Mesothelial cell of epicardium (in vitro differentiated cells): ENCODE data around the gene SLC29A1. TPM values are rescaled to one million over a fixed set of nuclear protein-coding genes. Genes with fewer than 3 reads are reported as not detected.

Source experiments
- DNase-seq, 2 experiments: peaks; one replicate each; pipeline ENCODE4 v3.0.0; 2021; ENCODE audit warnings: low spot score in 2 of 2; ENCODE audit not compliant: unreplicated experiment in 2 of 2
- H3K27ac Mint-ChIP-seq: 2 replicates; pipeline ENCODE4 v1.8.0; 2021; ENCODE audit warnings: mixed read lengths
- H3K27me3 Mint-ChIP-seq: 2 replicates; pipeline ENCODE4 v1.8.0; 2021; ENCODE audit warnings: low read depth, mixed read lengths
- H3K36me3 Mint-ChIP-seq: 2 replicates; pipeline ENCODE4 v1.8.0; 2021; ENCODE audit warnings: mixed read lengths
- H3K4me1 Mint-ChIP-seq: 2 replicates; pipeline ENCODE4 v1.8.0; 2021; ENCODE audit warnings: mixed read lengths
- H3K4me3 Mint-ChIP-seq: 2 replicates; pipeline ENCODE4 v1.8.0; 2021; ENCODE audit warnings: mild to moderate bottlenecking, moderate library complexity, mixed read lengths
- H3K9me3 Mint-ChIP-seq: 2 replicates; pipeline ENCODE4 v1.8.0; 2021; ENCODE audit warnings: mixed read lengths
- total RNA-seq: library from RNA; stranded (reverse); gene quantifications from 3 replicates; pipeline ENCODE4 v1.2.1, GENCODE V29; 2021
- TF ChIP-seq, protein P1 (sequence below): fragments of 200-600 bp; sonication (generic); IDR thresholded peaks from one replicate; pipeline ENCODE4 v1.5.0; 2021; ENCODE audit warnings: antibody characterized with exemption; ENCODE audit not compliant: unreplicated experiment

The SLC29A1 gene
- total RNA-seq, 1 donor from 2014 or later, result 13.2 TPM

DNA sequence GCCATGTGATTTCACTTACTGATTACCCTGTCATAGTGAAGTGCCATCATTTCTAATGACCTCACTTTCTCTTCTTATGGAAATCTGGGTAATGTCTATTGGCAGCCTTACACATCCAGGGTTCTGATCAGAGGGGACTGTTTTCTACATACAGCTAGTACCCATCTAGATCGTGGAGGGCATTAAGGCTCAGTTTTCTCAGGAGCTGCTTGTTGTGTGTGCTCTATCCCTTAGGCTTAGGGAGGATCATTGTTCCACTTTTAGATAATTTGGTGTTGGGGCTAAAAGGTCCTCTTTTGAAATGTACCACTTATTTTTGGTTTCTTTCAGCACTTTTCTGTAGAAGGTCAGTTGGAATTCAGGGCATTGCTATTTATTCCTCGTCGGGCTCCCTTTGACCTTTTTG lies 27.3 kb downstream of the SLC29A1 start:
- TF ChIP-seq, protein P1, sequence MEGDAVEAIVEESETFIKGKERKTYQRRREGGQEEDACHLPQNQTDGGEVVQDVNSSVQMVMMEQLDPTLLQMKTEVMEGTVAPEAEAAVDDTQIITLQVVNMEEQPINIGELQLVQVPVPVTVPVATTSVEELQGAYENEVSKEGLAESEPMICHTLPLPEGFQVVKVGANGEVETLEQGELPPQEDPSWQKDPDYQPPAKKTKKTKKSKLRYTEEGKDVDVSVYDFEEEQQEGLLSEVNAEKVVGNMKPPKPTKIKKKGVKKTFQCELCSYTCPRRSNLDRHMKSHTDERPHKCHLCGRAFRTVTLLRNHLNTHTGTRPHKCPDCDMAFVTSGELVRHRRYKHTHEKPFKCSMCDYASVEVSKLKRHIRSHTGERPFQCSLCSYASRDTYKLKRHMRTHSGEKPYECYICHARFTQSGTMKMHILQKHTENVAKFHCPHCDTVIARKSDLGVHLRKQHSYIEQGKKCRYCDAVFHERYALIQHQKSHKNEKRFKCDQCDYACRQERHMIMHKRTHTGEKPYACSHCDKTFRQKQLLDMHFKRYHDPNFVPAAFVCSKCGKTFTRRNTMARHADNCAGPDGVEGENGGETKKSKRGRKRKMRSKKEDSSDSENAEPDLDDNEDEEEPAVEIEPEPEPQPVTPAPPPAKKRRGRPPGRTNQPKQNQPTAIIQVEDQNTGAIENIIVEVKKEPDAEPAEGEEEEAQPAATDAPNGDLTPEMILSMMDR, result no peak
- no peak for DNase-seq
- no peak overlapping the region for H3K27ac Mint-ChIP-seq
- H3K9me3 Mint-ChIP-seq, result no peaks in the 10 kb centered on the region
- H3K27me3 Mint-ChIP-seq, result no peaks in the 10 kb centered on the region
- peaks cover 53% of the 10 kb centered on the region for H3K36me3 Mint-ChIP-seq
- H3K4me3 Mint-ChIP-seq, result no peak overlapping the region
- peaks cover 27% of the 10 kb centered on the region for H3K4me1 Mint-ChIP-seq

DNA sequence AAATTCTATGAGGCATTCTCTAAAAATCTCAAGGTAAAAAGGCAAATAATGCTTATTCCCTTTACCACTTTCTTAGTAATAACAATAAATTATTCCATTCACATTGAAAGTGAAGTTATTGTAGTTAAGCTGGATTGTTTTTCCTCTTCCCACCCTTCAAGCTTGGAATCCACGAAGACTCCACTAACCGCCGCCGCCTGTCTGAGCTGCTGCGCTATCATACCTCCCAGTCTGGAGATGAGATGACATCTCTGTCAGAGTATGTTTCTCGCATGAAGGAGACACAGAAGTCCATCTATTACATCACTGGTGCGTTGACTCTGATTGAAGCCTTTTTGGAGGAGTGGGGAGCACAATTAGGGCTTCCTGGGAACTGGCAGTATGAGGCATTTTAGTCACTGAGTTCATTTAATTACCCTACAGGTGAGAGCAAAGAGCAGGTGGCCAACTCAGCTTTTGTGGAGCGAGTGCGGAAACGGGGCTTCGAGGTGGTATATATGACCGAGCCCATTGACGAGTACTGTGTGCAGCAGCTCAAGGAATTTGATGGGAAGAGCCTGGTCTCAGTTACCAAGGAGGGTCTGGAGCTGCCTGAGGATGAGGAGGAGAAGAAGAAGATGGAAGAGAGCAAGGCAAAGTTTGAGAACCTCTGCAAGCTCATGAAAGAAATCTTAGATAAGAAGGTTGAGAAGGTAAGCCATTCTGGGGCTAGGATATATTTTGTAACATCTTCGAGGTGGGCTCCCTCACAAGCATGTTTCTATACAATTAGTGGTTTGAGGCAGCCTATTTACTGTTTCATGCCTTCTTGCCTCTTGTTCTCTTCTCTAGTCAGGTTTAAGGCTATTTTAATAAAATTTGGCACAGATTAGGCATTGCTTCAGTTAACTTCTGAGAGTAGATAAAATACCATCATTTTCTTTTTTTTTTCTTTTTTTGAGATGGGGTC lies 28.5 kb downstream of the SLC29A1 start:
- peak overlapping the region; percentile 17 for H3K27ac Mint-ChIP-seq
- TF ChIP-seq, protein P1, result no peak
- no peak for DNase-seq
- H3K4me3 Mint-ChIP-seq, result no peak overlapping the region
- no peaks in the 10 kb centered on the region for H3K27me3 Mint-ChIP-seq
- peaks cover 53% of the 10 kb centered on the region for H3K36me3 Mint-ChIP-seq
- no peaks in the 10 kb centered on the region for H3K9me3 Mint-ChIP-seq
- H3K4me1 Mint-ChIP-seq, result peaks cover 36% of the 10 kb centered on the region

DNA sequence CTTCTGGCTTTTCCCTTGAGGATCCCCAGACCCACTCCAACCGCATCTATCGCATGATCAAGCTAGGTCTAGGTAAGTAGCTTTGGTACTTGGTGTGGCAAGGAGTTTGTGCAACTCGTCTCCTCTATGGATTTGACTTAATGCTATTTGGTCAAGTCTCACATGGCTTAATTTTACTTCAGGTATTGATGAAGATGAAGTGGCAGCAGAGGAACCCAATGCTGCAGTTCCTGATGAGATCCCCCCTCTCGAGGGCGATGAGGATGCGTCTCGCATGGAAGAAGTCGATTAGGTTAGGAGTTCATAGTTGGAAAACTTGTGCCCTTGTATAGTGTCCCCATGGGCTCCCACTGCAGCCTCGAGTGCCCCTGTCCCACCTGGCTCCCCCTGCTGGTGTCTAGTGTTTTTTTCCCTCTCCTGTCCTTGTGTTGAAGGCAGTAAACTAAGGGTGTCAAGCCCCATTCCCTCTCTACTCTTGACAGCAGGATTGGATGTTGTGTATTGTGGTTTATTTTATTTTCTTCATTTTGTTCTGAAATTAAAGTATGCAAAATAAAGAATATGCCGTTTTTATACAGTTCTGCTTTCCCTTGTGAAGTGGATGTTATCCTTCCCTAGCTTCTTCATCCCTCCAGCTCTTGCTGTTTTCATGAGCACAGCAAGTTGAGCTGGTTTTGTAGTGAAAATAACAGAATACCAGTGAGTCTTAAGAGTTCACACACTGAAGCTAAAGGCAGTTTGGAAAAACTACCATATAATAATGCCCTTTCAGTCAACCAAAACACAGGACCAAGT lies 30.1 kb downstream of the SLC29A1 start:
- Mint-ChIP-seq H3K27me3 (no peaks in the 10 kb centered on the region), H3K4me1 (peaks cover 34% of the 10 kb centered on the region), H3K4me3 (no peak overlapping the region), H3K36me3 (peaks cover 51% of the 10 kb centered on the region), H3K9me3 (no peaks in the 10 kb centered on the region), H3K27ac (peak overlapping the region; percentile 51)
- TF ChIP-seq, protein P1, result peak; percentile 27
- DNase-seq, result no peak

DNA sequence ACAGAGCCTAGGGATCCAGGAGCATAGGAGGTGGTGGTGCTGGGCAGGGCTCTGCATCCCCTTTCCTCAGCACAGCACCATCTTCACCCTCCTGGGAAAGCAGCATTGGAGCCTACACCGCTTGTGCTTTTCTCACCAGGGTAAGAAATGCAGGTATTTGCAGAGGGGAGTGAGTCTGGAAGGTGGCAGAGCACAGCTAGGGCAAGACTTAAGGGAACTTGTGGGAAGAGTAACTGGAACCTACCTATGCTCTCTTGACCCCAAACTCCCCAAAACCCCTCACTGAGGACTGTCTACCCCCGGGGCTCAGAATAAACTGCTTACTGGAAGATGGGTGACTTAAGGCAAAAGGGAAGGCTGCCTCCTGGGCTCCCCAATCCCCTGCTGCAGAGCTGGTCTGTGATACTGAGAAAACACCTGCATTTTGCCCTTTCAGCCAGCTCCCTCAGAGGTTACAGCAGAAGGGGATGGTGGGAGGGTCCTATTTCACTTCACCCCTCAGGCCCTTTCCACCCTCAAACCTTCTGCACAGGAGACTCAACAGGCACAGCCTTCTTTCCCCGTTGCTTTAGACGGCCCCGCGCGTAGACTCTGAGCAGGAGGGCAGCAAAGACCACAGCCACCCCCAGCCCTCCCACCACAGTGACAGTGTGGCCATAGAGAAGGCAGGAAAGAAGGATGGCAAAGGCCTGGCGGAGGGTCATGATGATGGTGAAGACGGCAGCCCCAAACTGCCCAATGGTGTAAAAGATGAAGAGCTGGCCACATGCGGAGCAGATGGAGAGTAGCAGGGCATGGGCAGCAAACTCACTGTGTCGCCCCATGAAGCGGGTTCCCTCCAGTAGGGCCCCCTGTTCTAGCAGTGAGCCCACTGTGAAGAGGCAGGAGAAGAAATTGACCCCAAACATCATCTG lies 31.1 kb downstream of the SLC29A1 start:
- Mint-ChIP-seq H3K27me3 (no peaks in the 10 kb centered on the region), H3K27ac (peak overlapping the region; percentile 7), H3K9me3 (no peaks in the 10 kb centered on the region), H3K4me3 (no peak overlapping the region), H3K36me3 (peaks cover 43% of the 10 kb centered on the region), H3K4me1 (peaks cover 24% of the 10 kb centered on the region)
- DNase-seq, result no peak
- TF ChIP-seq, protein P1, result no peak
